Suppressor macrophage treated with lipopolysaccharide for 4 hours (primary cell): ENCODE data around the gene NEDD9.
A peak's percentile ranks its signal among the peaks of the same experiment; 100 is the strongest.

Experiments
- DNase-seq: peaks from one replicate; pipeline ENCODE4 v3.0.0-alpha.2; 2020

Gene NEDD9

DNA sequence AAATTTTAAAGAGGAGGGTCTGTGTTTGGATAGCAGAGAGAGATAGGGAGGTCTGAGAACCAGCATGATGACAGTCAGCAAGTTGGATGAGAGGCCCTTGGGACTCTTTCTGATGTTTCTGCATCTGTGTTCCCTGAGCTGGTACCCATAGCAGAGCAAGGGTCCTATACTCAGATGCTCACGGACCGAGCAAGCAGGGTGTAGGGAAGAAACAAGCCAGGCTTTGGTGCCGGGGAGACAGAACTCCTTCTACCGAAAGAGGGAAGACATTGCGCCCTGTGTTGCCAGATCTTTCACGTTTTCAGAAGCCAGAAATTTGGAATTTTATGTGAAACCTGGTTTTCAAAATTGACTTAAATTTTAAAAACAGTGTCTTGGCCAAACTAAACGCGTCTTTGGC is 34.6 kb downstream of the NEDD9 start:
- no peak for DNase-seq

DNA sequence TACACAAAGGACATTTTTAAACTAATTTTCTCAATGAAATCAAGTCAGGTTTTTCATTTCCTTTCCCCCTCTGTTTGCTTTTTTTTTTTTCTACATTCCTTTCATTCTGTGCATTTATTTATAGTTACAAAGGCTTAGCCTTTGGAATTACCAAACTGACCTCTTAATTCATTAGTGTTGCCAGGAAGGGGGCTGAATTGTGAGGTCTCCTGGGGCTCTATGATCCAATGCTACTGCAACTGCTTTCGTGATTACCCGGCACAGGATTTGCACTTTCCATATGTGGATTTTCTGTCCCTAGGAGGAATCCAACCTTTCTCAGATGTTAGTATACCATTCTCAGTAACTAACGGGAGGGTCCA is 35.3 kb downstream of the NEDD9 start:
- no peak for DNase-seq

- DNase-seq: no peak
These were observed 35.8 kb downstream of the NEDD9 start for GRCh38 chr6:11196511-11197174.

- no peak for DNase-seq
These were observed 37.9 kb downstream of the NEDD9 start for GRCh38 chr6:11194356-11195218.

DNA sequence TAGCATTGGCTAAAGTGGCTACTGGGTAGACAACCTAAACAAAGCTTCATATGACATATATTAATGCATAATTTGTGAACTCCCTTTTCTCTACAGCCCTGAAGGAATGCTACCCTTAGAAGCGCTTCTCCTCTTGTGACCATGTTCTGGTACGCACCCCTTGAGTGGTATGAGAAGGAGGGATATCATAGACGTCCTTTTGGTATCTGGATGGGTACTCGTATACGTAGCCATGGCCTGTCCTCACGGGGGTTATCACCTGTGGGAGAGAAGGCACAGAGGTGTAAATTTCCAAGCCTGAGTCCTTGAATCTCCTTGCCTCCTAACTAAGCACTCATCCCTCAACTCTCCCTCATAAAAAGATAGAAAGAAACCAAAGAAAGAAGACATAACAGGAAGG is 39.0 kb downstream of the NEDD9 start:
- no peak for DNase-seq

DNA sequence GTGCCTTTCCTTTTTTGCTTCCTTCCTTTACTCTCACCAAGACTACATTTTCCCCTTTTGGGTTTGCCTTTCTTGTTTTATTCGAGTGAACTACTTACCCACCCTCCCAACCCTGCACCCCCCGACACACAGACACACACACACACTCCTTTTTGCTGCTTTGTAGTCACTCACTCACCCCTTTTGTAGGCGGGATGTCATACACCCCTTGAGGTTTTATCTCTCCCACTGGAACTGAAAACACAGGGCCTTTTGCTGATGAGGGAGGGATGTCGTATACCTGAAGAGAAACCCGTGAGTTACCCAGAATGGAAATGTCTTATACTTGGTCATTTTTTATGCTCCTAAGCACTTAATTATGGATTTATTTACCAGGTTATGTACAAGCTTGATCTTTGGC is 40.3 kb downstream of the NEDD9 start:
- no peak for DNase-seq

- no peak for DNase-seq
These were observed 41.7 kb downstream of the NEDD9 start for GRCh38 chr6:11190625-11191245.

- no peak for DNase-seq
These were observed 42.4 kb downstream of the NEDD9 start for GRCh38 chr6:11189865-11190624.

DNA sequence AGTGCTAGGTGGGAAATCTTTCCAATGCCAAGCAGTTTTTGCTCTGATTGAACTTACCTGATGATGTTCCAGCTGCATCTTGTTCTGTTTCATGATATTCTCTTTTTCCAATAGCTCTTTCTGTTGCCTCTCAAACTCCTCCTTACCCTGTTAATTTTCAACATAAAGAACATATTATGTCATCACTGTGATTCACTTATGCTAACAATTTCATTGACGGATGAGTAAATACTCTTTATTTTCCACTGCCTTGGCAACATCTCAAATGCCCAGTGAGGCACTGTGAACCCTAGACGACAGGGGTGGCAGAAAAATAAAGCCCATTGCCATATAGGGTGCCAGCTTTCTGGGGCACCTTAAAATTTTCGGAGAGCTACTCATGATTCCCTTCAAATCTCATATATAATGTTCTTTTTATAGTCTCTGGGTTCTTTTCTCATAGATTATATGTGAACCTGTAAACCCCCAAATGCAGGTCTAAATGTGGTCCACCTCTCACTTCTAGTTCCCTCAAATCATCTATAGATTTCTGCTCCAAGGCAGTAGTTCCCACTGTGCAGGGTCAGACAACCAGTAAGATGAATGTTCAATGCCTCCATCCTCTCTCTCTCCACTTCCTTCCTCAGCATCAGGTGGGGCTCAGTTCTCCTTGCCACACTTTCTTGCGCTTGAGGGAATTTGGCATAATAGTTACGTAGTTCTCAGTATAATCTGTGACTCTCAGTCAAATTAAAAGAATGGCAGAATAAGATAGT is 44.1 kb downstream of the NEDD9 start:
- no peak for DNase-seq

DNA sequence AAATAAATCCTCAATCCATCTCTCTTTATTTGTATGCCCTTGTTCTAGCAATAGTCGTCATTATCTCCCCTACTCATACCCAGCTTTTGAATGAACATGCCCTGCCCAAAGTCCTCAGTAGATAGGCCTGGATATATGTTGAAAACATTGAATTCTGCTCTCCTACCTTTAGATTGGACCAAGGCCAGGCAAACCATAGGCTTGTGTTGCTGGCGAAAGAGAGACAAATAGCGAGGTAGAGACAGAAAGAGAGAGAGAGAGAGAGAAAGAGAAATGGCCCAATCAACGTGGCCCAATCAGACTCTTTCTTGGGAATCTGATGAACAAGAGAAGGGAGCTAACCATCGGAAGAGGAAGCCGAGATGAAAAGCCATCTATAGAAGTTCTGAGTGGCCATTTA is 45.2 kb downstream of the NEDD9 start:
- no peak for DNase-seq

DNA sequence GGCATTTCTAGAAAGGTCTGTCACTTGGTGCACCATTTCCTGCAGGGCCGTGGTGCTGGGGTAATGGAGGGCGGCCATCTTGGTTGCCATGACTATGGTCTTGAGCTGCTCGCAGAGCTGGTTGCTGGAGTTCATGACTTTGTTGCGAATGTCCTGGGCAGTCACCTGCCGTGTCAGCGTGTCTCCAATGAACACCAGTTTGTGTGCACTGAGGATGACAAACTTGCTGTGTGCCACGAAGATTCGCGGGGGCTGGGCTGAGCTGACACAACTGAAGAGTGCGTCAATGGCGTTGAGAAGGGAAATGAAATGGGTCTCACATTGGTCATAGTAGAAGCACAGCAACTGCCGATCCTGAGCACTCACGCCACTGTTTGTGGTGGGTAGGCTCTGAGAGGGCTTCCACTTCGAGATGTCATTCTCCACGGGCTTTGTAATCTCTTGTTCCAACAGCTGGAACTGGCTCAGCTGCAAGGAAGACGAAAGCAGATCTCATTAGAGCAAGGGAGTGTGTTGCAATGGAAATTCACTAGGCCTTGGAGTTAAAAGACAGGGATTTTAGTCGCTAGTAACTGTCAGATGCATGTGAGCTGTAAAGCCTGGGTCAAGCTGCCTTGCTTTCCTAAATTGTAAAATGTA is 47.1 kb downstream of the NEDD9 start:
- DNase-seq: no peak

DNA sequence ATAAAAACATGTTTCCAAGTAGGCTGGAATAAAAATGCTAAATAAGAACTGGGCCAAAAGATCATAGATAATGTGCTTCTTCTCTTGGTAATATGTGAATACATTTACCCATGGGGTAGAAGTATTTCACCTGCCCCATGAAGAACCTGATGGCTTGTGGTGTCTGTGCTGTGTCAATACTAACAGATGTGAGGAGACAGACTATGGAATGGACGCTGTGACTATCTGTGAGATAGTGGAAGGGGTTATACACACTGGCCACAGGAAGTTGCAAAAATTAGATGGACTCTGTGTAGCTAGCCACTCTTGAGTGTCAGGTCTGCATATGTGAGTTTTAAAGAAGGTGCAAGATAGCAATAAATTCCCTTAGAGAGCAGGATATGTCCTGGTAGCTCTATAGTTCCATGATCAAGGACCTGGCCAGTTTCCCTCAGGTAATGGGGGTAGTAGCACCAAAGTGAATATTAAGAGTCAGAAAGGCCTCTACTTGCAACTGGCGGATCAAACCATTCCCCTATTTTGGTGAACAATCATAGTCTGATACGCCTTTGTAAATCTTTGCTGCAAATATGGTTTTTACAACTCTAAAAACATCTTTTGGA is 48.6 kb downstream of the NEDD9 start:
- DNase-seq: no peak

- DNase-seq: no peak
These were observed 50.9 kb downstream of the NEDD9 start for GRCh38 chr6:11181478-11182136.

DNA sequence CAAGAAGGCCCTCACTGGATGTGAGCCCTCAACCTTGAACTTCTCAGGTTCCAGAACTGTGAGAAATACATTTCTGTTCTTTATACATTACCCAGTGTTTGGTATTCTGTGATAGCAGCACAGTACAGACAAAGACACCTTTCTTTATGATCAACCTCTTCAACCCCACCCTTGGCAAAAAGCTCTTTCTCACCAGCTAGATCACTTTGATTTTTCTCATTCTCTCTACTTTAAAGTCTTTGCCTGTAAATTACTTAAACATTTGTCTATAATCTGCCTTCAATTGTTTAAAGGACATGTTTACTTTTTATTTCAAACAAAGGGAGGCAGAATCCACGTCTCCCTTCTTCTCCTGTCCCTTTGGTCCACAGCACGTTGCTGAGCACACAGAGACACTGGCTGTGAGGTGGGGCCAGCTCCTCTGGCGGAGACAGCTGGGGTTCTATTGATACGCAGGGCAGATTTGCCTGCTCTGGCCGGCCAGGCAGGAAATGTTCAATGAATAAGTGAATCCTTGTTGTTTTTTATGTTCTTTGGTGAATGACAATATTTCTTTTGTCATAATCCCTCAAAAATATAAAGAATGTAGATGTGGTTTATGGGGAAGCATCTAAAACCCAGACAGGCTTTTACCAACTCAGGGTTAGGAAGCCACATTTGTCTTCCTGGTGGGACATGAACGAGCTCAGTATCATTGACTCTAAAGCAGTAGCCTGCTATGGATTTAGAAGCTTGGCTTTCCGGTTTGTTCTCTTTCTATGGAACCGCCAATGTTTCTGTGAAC is 52.9 kb downstream of the NEDD9 start:
- DNase-seq: no peak

- DNase-seq: no peak
These were observed 53.4 kb downstream of the NEDD9 start for GRCh38 chr6:11179088-11179418.

GRCh38 chr6:11177271-11177670 is 55.2 kb downstream of the NEDD9 start:
- no peak for DNase-seq

DNA sequence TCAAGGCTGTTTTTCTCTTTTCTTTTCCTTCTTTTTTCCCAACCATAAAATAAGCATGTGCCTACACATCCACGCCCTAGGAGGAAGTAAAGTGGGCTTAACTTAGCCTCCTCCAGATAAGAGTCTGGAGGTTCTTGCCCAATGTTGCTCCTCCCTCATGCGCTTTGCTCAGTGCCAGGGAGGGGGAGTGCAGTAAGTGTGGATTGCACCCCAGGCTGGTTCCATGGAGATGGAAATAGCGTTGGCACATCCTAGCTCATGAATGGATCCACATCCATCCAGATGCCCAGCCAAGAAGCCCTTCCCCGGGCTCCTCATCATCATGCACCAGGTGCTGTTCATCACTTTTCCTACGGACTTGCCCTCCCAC is 58.2 kb downstream of the NEDD9 start:
- DNase-seq: peak; percentile 42

- peak; percentile 71 for DNase-seq
These were observed 59.8 kb downstream of the NEDD9 start for GRCh38 chr6:11172501-11173327.

DNA sequence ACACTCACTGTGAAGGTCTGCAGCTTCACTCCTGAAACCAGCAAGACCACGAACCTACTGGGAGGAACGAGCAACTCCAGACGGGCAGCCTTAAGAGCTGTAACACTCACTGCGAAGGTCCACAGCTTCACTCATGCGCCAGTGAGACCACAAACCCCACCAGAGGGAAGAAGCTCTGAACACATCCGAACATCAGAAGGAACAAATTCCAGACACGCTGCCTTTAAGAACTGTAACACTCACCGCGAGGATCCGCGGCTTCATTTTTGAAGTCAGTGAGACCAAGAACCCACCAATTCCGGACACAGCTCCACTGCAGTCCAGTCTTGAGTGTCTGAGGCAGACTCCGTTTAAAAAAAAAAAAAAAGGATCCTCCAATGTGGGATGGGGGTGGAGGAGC is 60.5 kb downstream of the NEDD9 start:
- DNase-seq: no peak
